ENCODE measurements around the gene SCAPER.

Gene SCAPER

DNA sequence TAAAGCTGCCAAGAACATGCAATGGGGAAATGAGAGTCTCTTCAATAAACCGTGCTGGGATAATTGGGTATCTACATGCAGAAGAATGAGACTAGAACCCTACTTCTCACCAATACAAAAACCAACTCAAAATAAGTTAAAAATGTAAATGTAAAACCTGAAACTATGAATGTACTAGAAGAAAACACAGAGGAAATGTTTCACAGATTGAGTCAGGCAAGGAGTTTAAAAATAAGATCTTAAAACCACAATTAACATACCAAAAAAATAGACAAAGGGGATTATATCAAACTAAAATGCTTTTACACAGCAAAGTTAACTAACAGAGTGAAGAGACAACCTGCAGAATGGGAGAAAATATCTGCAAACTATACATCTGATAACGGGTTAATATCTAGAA lies 478.2 kb downstream of the SCAPER start:
- DNase-seq (ENCODE audit: low spot score): no peak

DNA sequence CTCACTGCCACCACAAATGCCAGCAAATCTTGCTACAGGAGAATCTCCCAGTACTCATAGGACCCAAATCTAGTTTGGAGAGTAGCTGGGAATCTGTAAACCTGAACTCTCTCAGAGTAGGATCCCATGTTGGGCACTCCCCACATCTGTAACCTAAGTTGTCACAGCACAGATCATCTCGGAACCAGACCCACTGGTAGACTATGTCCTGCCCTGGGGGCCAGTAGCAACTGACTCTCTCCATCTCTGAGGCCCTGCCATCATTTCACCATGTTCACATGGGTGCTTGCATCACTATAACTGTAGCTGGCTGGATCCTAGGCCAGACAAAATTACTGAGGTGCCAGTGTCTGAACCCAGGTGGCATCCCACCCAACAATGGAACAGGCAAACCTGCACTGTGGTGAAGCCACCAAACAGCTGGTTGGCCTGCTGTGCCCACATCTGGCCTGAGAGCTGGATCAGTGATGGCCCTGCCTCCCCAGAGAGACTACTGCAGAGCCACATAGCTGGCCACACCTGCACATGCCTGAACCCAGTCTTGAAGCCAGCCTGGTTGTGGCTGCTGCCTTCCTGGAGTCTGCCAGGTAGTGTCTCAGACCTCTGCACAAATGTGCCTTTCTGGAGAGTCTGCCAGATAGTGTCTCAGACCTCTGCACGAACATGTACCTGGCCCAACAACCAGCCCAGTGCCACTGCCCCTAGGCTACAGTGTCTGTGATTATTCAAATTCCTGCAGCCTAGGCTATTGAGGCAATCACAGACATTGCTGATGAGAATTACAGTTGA lies 486.6 kb downstream of the SCAPER start:
- DNase-seq (ENCODE audit: low spot score): no peak

DNA sequence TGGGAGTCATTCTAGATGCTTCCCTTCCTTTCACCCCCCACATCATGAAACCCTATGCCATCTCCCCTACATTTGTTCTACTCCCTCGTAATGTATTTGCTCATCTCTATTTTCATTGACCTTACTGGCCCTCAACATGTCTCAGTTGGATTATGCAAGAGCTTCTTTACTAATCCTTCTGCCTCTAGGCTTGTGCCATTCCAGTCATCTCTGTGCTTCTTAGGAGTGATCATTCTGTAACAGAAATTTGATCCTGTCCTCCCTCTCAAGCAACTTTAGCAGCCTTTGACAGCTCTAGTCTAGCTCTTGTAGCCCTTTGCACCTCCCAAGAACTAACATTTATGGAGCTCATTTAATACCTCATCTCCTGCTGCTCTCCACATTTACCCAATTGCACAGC lies 503.9 kb downstream of the SCAPER start:
- DNase-seq (ENCODE audit: low spot score): no peak

DNA sequence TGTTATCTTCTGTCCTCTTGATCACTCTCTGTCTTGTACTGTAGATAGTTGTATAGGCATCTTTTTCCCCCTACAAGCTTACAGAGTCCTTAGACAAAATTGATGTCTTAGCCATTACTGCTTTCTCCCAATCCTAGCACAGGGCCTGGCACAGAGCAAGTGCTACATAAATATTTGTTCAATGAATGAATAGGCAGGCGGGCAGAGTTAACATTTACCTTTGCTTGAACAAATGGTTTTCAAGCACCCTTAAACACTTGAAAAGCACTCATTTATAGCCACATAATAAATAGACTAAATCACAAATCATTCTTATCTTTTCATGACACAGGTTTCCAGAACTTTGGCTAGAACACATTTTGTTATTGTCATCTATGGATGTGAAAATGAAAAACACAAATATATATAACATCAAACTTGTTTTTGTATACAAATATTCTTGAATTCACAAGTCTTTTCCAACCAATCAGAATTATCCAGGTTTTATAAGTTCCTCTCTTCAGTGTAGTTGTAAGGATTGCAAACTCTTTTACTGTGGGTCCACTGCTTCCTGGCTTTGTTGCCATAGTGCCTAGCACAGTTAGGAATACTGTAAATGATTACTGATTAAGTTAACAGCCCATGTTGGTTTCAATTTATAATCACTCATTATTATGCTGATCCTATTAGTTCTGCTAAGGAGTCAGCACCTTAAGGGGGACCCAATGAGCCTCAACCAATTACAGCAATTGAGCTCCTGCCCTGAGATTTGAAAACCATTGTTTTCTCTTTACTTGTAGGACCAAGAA lies 506.6 kb downstream of the SCAPER start:
- DNase-seq (ENCODE audit: low spot score): no peak

DNA sequence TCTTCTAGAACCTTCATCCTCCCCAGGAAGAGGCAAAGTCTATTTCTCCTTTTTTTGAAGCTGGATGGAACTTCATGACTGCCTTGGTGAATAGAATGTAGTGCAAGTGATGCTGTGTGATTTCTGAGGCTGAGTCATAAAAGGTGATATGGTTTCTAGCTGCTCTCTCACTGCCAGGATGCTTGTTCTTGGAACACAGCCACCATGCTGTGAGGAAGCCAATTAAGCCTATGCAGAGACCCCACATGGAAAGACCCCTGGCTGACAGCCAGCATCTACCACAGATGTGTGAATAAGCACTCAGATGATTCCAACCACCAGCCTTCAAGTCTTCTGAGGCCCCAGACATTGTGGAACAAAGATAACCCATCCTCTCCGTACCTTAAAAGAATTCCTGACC lies 511.5 kb downstream of the SCAPER start:
- no peak for DNase-seq (ENCODE audit: low spot score)

DNA sequence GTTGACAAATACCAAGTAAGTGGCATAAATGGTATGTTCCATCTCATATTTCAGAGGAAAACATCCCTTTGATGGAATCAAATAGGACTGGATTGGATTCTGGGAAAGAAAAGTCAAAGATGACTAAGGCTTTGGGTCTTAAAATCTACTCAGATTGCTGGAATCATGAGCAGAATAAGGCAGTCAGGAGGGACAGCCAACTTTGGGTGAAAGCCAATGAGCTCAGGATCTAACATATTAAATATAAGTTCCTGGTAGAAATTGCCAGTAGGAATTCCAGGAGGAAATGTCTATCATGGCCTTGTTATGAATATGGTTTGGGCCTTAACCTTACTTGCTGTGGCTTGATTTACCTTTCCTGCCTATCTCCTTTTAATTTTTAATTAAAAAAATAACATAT lies 513.3 kb downstream of the SCAPER start:
- no peak for DNase-seq (ENCODE audit: low spot score)

DNA sequence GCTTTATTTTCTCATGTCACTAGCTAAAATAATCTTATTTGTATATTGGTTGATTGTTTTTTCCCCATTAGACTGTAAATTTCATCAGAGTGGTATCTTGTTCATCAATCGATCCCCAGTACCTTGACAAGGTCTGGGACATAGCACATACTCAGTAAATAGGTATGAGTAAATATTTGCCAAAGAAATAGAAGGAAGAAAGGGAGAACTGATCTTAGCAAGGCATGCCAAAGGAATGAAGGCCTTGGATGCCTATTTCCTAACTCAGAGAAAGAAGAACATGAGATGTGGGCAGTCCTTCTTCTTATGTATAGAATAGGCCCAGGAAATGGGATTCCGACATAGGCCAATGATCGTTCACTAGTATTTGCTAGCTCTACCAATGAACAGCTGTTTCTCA lies 513.8 kb downstream of the SCAPER start:
- no peak for DNase-seq (ENCODE audit: low spot score)

DNA sequence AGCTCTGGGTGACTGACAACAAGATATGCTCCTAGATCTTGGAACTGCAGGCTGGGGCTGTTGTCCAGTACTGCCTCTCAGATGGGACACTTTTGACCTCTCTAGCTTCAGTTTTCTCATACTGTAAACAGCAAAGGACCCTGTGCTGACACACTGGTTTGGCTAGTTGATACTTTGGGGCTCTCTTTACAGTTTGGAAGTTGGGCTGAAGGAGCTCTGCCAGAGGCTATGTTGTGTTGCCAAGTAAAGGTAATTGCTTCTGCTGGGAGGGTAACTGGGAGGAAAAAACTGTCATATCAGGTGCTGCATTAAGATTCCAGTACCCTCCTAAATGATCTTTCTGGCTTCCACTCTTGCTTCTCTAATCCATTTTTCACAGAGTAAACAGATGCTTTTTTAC lies 514.6 kb downstream of the SCAPER start:
- no peak for DNase-seq (ENCODE audit: low spot score)

DNA sequence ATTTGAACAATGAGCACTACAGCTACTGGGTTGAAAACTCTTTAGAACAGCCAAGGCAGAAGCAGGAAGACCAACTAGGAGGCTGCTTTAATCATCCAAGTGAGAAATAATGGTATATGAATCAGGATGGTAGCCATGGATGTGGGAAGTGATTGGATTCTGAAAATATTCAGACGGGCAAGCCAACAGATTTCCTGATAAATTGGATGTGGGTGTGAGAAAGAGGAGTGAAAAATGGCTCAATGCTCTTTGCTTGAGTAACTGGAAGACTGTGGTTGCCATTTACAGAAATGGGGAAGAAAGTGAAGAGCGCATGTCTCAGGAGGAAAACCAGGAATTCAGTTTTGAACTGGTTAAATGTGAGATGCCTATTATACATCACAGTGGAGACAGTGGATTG lies 518.2 kb downstream of the SCAPER start:
- DNase-seq (ENCODE audit: low spot score): no peak

DNA sequence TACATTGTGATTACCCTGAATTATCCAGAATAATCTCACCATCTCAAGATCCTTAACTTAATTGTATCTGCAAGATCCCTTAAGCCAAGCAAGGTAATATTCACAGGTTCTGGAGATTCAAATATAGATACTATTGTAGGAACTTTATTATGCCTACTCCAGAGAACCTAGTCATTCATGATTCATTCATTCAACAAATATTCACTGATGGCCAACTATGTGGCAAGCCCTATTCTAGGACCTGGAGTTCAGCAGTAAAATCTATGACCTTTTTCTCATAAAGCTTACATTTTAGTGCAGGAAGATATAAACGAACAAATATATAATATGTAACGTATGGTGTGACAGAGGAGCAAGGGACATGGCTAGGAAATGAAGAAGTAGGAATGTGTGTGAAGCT lies 519.0 kb downstream of the SCAPER start:
- DNase-seq (ENCODE audit: low spot score): no peak

DNA sequence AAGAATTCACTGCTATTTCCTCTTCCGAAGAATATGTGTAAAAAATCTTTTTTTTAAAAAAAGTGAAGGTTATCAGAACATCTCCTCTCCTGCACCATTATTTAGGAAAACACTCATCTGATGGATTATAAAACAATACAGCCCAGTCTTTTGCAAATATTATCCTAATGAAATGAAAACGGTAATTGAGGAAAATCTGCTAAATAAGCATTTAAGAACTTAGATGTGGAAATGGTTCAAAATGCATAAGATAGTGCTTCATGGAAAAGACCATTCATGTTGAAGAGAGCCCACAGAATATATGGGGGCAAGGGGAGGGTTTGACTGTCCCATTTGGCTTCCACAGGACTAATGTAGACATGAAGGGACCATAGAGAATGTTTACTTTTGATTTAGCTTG lies 520.7 kb downstream of the SCAPER start:
- no peak for DNase-seq (ENCODE audit: low spot score)

DNA sequence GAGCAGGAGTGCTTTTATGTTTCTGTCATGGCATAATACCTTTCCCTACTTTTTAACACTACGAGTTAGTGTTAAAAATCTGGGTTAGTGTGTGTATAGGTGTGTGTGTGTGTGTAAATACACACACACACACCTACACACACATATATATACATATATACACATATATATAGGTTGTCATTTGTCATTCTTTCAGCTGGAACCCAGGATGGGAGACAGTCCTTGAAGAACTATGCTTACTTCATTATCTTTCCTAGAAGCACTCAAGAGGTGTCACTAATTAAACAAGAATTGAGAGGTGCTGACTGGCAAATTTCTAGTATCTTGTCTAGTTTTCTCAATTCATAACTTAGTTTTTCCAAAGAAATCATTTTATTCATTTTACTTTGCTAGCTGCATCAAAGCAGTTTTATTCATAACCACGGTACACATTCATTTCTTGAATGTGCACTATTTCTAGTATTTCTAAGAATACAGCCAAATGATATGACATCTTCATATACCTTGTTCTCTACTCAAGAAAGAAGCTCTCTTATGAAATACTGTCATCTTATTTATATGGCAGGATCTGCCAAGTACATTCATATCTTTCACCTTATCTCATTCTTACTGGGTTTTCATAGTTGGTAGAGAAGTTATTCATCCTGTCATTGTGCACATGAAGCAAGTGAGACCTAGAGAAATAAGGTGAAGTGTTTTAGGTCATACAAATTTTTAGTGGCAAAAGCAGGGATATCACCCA lies 522.0 kb downstream of the SCAPER start:
- no peak for DNase-seq (ENCODE audit: low spot score)

DNA sequence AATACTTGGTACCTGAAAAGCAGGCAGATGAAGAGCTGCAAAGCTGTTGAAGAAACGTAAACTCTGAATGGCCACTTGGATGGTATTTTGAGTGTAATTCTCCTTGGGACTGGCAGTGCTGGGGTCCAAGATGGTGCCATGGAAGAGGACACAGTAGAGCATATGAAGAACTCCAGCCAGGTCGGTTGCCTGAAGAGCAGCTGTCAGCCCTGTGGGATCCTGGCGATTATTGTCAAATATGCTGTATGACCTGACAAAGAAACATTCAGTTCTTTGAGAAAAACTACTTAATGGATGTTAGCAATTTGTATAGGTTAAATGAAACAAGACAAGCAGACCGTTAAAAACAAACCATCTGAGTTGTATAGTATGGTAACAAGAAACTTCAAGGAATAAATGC lies 523.8 kb downstream of the SCAPER start:
- DNase-seq (ENCODE audit: low spot score): no peak

DNA sequence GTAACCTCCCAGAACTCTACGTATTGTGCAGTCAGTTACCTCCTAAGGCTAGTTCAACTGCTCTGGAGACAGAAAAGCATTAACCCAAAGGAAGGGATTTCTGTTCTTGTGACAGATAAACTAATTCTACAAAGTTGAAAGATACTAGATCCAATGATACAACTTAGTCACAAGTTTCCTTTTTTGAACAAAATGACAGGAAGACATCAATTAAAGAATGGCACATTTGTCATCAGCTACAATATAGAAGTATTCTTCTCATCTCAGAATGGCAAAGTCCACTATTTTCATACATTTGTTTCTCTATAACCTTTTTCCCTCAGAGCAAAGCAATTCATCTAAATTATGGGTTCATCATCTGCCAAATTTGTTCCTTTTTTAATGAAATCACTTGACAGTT lies 524.9 kb downstream of the SCAPER start:
- DNase-seq (ENCODE audit: low spot score): no peak

DNA sequence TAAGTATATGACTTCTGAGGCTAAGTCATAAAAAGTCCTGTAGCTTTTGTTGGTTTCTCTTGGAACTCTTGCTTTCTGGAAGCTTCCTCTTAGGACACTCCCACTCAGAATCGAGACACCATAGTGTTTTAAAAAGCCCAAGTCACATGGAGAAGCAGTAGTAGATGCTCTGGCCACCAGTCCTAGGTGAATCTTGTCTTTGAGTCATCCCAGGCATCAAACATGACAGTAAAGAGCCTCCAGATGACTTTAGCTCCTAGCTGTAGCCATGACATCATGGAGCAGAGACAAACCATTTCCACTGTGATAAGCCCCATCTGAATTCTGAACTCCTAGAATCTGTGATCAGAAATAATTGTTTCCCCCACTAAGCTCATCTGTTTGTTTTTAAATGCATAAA lies 526.4 kb downstream of the SCAPER start:
- no peak for DNase-seq (ENCODE audit: low spot score)

DNA sequence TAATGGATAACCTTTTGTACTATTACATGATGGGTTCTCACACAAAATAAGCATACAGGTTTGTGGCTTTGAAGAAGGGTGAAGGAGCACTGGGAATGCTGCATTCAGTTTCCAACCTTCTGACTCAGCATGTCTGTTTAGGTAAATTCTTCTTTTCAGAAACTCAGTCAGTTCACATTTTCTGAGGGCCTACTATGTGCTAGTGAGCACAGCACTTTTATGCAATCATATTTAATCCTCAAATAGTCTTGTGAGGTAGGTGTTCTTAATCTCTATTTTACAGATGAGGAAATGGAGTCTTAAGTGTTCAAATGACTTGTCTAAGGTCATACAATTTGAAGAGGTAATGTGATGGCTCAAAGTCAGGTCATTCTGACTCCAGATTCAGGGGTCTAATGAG lies 527.4 kb downstream of the SCAPER start:
- no peak for DNase-seq (ENCODE audit: low spot score)

DNA sequence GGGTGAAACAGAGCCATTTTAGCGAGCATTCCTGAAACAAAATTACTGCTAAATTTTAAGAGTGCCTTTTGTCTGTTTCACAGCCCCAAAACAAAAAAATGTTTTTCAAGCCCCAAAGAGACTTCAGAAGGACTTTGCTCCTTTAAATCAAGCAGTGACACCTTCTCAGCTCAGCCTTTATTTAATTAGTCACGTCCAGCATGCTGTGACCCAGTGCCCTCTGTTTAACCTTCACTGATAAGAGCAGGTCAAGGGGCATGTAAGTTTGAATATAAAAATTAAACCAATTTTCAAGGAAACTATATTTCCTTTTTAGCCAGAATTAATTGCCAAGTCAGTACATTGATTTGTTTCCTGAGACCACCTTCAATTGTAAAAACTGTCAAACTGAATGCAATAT lies 527.9 kb downstream of the SCAPER start:
- DNase-seq (ENCODE audit: low spot score): no peak

DNA sequence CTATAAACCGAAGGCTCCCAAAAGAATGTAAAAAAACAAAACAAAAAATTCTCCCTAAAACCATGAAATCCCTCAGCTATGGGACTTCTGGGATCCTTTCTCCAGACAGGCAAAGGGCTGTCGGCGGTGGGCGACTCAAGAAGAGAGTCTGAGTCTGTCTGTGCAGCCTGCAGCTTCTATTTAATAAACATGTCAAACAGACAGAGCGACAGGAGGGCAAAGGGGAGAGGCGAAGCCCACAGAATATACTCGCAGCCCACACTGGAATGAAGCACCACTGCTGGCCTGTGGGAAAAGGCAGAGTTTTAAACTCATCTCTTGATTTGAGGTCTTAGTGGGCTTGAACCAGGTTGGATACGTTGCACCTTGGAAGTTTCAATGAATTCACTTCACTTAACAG lies 528.3 kb downstream of the SCAPER start:
- no peak for DNase-seq (ENCODE audit: low spot score)

DNA sequence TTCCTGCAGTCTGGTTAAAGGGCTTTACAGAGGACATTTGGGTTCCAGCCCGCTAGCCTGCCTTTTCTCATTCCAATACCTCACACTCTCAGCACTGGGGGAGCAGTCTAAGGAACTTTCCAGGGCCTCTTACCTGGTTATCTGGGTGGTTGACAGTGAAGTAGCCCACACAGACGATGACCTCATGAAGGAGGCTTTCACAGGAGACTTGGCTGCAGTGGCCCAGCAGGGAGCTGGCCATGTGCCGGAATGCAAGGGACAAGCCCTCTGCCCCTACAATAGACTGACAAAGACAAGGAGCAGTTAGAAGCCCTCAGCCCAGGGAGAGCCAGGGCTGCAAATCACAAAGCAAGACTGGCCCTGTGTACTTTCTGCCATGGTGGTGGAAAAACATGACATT lies 529.1 kb downstream of the SCAPER start:
- no peak for DNase-seq (ENCODE audit: low spot score)

DNA sequence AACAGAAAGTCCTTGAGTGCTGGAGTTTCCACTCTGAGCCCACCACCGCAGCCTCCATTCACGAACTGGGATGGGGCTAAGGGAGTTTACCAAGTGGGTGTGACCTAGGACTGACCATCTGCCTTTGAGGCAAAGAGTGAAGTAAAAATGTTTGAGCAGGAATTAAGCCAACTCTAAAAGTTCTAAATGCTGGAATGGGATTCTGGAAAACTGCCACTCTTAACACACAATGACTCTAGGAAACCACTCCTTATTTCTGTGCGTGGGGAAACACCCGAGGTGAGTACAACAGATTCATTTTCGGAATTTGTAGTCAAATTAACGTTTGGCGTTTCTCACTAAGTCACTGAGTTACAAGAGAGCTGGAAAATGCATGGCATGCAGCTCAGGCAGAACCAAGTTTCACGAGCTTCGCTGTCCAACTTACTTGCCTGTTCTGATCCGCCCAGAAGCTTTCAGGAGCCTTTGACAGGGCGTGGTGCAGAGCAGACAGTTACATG lies 537.0 kb downstream of the SCAPER start:
- DNase-seq (ENCODE audit: low spot score): no peak

DNA sequence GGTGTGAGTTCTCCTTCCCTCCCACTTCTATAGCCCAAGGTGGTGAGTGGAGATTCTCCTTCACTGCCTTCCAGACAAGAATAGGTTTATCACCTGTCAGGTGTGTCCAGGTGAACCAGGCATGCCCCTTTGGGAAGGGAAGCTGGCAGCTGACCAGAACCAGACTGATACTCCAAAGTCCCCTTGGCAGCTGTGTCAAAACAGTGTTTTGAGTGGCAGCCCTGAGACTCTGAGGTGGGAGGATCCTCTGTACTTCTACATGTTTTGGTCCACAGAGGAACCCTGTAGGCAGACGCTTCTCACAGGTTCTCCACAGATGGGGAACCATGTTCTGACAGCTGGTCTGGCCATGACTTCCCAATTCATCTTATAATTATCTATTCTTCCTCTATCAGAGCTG lies 538.4 kb downstream of the SCAPER start:
- DNase-seq (ENCODE audit: low spot score): no peak

DNA sequence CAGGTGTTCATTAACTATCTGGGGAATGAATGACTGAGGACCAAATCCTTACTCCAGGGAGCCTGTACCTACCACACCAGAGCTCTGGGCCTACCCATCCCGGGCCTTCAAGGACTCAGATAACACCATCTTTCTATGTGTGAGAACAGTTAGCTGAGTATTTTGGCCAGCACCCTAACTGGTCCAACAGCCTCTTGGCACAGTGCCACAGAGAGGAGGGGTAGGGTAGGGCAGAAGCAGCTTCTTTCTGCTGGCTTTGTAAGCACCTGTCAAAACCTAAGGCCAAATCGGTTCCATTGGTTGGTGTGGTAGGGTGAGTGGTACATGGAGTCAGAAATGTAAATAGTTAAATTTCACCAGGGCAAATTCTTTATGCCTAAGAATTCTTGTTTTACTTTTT lies 541.9 kb downstream of the SCAPER start:
- DNase-seq (ENCODE audit: low spot score): no peak

DNA sequence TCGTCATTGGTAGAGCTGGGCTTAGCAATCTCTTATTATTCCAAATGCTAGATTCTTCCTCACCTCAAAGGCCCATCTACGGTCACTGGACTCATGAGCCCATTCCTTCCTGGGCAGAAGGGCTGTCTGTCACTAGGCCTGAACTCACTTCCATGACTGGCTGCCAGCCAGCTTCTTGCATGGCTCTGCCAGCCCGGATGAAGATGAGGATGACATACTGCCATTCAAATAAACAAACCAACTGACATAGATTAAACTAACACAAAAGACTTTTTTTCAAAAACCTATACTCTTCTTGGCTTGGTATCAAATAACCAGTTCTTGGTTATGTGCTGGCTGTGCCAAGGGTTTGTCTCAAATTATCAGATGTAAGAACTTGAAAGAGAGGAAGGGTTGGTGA lies 544.7 kb downstream of the SCAPER start:
- DNase-seq (ENCODE audit: low spot score): no peak

All from AG20443 (cell line).